ENCODE measurements around the gene HIVEP3.

- no peak for TF ChIP-seq POLR2A (IDR thresholded peaks at IDR 0.05)
- no peak for TF ChIP-seq CTCF (IDR thresholded peaks at IDR 0.05)
- no peak for TF ChIP-seq EP300 (IDR thresholded peaks at IDR 0.05)
Measured at GRCh38 chr1:41766546-41766945, 152.2 kb downstream of the HIVEP3 start.

Measured in tibial nerve (tissue), 4 donors.